Fibroblast of lung (primary cell): ENCODE results near the gene MTHFR. TPM values are rescaled to one million over a fixed set of nuclear protein-coding genes. Genes with fewer than 3 reads are reported as not detected.

Source experiments
- DNase-seq, 2 donors: peaks; one replicate each; pipeline versions ENCODE4 v3.0.0 to v3.0.0-alpha.2; 2010; ENCODE audit warnings: low read depth in 2 of 2
- H2AFZ ChIP-seq: 2 replicates; pipeline ENCODE4 v1.5.1; 2012; ENCODE audit warnings: low read length, control low read depth, inconsistent platforms
- H3K27ac ChIP-seq: 2 replicates; pipeline ENCODE4 v1.5.1; 2011; ENCODE audit warnings: low read length, control low read depth; ENCODE audit not compliant: insufficient read depth
- H3K27me3 ChIP-seq: 2 replicates; pipeline ENCODE4 v1.5.1; 2011; ENCODE audit warnings: mild to moderate bottlenecking, low read length; ENCODE audit not compliant: control insufficient read depth, insufficient read depth
- H3K36me3 ChIP-seq: 2 replicates; pipeline ENCODE4 v1.5.1; 2011; ENCODE audit warnings: low read length; ENCODE audit not compliant: control insufficient read depth, insufficient read depth
- H3K4me1 ChIP-seq: 2 replicates; pipeline ENCODE4 v1.5.1; 2011; ENCODE audit warnings: low read length; ENCODE audit not compliant: control insufficient read depth, insufficient read depth; ENCODE audit errors: extremely low read depth
- H3K4me2 ChIP-seq: 2 replicates; pipeline ENCODE4 v1.5.1; 2011; ENCODE audit warnings: low read length, control low read depth; ENCODE audit not compliant: insufficient read depth; ENCODE audit errors: extremely low read depth
- H3K4me3 ChIP-seq, 4 experiments: fragments of 200-600 bp in 1 of 4; sonication (generic) in 1 of 4; replicated peaks in 1 of 4; 2 replicates each; pipeline ENCODE4 v1.5.1; 2011 to 2016; ENCODE audit warnings: low read length in 4 of 4, low read depth in 3 of 4, mild to moderate bottlenecking in 3 of 4, control low read depth in 2 of 4, inconsistent platforms in 1 of 4, mixed read lengths in 1 of 4; ENCODE audit not compliant: insufficient read depth in 1 of 4; ENCODE audit errors: control extremely low read depth in 1 of 4
- H3K79me2 ChIP-seq: 2 replicates; pipeline ENCODE4 v1.5.1; 2012; ENCODE audit warnings: mild to moderate bottlenecking, low read length, inconsistent platforms; ENCODE audit not compliant: control insufficient read depth, insufficient read depth
- H3K9ac ChIP-seq: 2 replicates; pipeline ENCODE4 v1.5.1; 2011; ENCODE audit warnings: mild to moderate bottlenecking, low read length, control low read depth; ENCODE audit not compliant: insufficient read depth
- H3K9me3 ChIP-seq: 2 replicates; pipeline ENCODE4 v1.5.1; 2012; ENCODE audit warnings: low read depth, low read length; ENCODE audit not compliant: control insufficient read depth, insufficient read depth
- H4K20me1 ChIP-seq: 2 replicates; pipeline ENCODE4 v1.5.1; 2011; ENCODE audit warnings: low read length; ENCODE audit not compliant: control insufficient read depth, insufficient read depth; ENCODE audit errors: extremely low read depth
- CTCF ChIP-seq, 2 donors: IDR thresholded peaks in 1 of 2; conservative IDR thresholded peaks in 1 of 2; 1 replicate in 1 of 2; 2 replicates in 1 of 2; pipeline ENCODE4 v1.5.1; 2011 to 2012; ENCODE audit warnings: low read length in 2 of 2, control low read depth in 1 of 2, inconsistent platforms in 1 of 2, low read depth in 1 of 2, mild to moderate bottlenecking in 1 of 2
- EZH2 ChIP-seq: IDR thresholded peaks from 2 replicates; pipeline ENCODE4 v1.5.1; 2012; ENCODE audit warnings: low read length, control low read depth, mild to moderate bottlenecking; ENCODE audit errors: missing control alignments
- polyA plus RNA-seq, 2 donors: library from polyadenylated mRNA; depleted of rRNA in 1 of 2; stranded (reverse) in 1 of 2; unstranded in 1 of 2; fragments of >200 nt; gene quantifications; 2 replicates each; pipeline ENCODE4 v1.2.1, GENCODE V29; 2011 to 2012; ENCODE audit warnings: missing spikeins in 1 of 2
- total RNA-seq: library from RNA; depleted of rRNA; stranded (reverse); fragments of >200 nt; gene quantifications from 2 replicates; pipeline ENCODE4 v1.2.1, GENCODE V29; 2014

MTHFR gene
- total and polyA plus RNA-seq, 2 donors (not counting 1 experiment from before 2014, with no cell fraction given), result 16.3 to 87.4 TPM

- Histone ChIP-seq H3K36me3 (no peaks in the 10 kb centered on the region), H3K27me3 (peaks cover 11% of the 10 kb centered on the region), H3K4me1 (no peaks in the 10 kb centered on the region), H3K4me2 (no peak overlapping the region), H3K27ac (no peak overlapping the region), H3K9ac (no peak overlapping the region), H3K9me3 (no peaks in the 10 kb centered on the region), H3K4me3 (no peak overlapping the region), H4K20me1 (no peaks in the 10 kb centered on the region), H2AFZ (no peak overlapping the region), H3K79me2 (no peaks in the 10 kb centered on the region)
- TF ChIP-seq CTCF (conservative IDR thresholded peaks at IDR 0.05 in 1 of 2, IDR thresholded peaks at IDR 0.05 in 1 of 2; ENCODE audit: low read depth in 1 of 2, low read length in 2 of 2) (no peak), EZH2 (no peak)
- DNase-seq, result no peak
Observed at GRCh38 chr1:11759791-11760190, 46.0 kb downstream of the MTHFR start.

- H3K36me3 ChIP-seq, result no peaks in the 10 kb centered on the region
- no peak overlapping the region for H2AFZ ChIP-seq
- no peak for TF ChIP-seq CTCF (conservative IDR thresholded peaks at IDR 0.05 in 1 of 2, IDR thresholded peaks at IDR 0.05 in 1 of 2; ENCODE audit: low read depth in 1 of 2, low read length in 2 of 2)
- no peak for TF ChIP-seq EZH2
- H3K4me1 ChIP-seq, result no peaks in the 10 kb centered on the region
- H3K9me3 ChIP-seq, result no peaks in the 10 kb centered on the region
- H3K9ac ChIP-seq, result no peak overlapping the region
- H3K27me3 ChIP-seq, result peaks cover 10% of the 10 kb centered on the region
- H4K20me1 ChIP-seq, result no peaks in the 10 kb centered on the region
- H3K27ac ChIP-seq, result no peak overlapping the region
- no peaks in the 10 kb centered on the region for H3K79me2 ChIP-seq
- no peak overlapping the region for H3K4me3 ChIP-seq
- no peak overlapping the region for H3K4me2 ChIP-seq
- DNase-seq, result no peak
Observed at GRCh38 chr1:11757047-11757446, 48.7 kb downstream of the MTHFR start.

GRCh38 chr1:11753555-11754208, 52.1 kb downstream of the MTHFR start:
- H3K9me3 ChIP-seq, result no peaks in the 10 kb centered on the region
- TF ChIP-seq CTCF (conservative IDR thresholded peaks at IDR 0.05 in 1 of 2, IDR thresholded peaks at IDR 0.05 in 1 of 2; ENCODE audit: low read depth in 1 of 2, low read length in 2 of 2) (no peak), EZH2 (no peak)
- peaks cover 3% of the 10 kb centered on the region for H3K27me3 ChIP-seq
- H3K27ac ChIP-seq, result no peak overlapping the region
- no peak overlapping the region for H3K4me3 ChIP-seq
- H3K36me3 ChIP-seq, result peaks cover 4% of the 10 kb centered on the region
- no peak overlapping the region for H3K4me2 ChIP-seq
- no peak overlapping the region for H3K9ac ChIP-seq
- H4K20me1 ChIP-seq, result no peaks in the 10 kb centered on the region
- H3K4me1 ChIP-seq, result no peaks in the 10 kb centered on the region
- H3K79me2 ChIP-seq, result no peaks in the 10 kb centered on the region
- peak in 1 of 2 donors; percentile 47 for DNase-seq
- H2AFZ ChIP-seq, result no peak overlapping the region
